Stimulated activated naive CD4-positive, alpha-beta T cell (primary cell): ENCODE results near the gene POLL.

Source experiments
- DNase-seq, 6 experiments: peaks; one replicate each; lab custom pipeline; 2025; lab: John Stamatoyannopoulos, UW

POLL gene

DNA sequence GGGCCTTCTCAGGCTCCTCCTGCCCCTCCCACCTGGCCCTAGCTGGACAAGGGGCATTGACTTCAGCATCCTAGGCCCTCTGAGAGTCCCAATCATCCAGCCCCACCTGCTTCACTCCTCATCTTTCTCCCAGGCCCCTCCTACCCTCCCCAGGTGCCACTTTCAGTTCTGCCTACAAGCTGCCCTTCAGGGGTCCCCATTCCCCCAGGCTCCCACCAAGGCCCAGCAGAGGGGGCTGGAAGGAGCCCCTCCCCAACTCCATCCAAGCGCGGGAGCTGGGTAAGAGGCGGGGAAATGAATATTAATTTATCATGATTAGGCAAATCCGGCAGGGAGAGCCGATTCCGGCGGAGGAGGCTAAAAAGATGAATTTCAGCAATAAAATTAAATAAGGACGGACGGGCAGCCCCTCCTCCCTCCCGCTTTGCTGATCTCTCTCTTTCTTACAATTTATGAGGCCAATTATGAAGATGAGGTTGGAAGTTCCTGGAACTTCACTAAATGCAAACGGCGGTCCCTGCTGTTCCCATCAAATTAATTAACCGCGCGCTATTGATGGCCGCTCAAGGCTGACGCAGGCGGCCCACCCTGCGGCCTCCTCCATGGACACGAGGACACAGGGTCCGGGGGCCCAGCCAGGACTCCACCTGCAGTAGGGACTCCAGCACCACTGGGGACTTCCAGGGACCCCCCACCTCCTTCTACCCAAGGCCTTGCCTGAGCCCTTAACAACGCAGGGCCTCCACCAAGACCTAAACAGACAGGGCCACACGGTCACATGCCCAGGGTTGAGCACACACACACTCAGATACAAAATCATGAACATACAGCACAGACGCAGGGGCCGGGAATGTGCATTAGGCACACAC, 13.9 kb downstream of the POLL start:
- no peak for DNase-seq

GRCh38 chr10:101572785-101573184, 15.3 kb downstream of the POLL start:
- DNase-seq = no peak

GRCh38 chr10:101572126-101572525, 15.9 kb downstream of the POLL start:
- no peak for DNase-seq

- no peak for DNase-seq
Measured at GRCh38 chr10:101571271-101571925, 16.7 kb downstream of the POLL start.

DNA sequence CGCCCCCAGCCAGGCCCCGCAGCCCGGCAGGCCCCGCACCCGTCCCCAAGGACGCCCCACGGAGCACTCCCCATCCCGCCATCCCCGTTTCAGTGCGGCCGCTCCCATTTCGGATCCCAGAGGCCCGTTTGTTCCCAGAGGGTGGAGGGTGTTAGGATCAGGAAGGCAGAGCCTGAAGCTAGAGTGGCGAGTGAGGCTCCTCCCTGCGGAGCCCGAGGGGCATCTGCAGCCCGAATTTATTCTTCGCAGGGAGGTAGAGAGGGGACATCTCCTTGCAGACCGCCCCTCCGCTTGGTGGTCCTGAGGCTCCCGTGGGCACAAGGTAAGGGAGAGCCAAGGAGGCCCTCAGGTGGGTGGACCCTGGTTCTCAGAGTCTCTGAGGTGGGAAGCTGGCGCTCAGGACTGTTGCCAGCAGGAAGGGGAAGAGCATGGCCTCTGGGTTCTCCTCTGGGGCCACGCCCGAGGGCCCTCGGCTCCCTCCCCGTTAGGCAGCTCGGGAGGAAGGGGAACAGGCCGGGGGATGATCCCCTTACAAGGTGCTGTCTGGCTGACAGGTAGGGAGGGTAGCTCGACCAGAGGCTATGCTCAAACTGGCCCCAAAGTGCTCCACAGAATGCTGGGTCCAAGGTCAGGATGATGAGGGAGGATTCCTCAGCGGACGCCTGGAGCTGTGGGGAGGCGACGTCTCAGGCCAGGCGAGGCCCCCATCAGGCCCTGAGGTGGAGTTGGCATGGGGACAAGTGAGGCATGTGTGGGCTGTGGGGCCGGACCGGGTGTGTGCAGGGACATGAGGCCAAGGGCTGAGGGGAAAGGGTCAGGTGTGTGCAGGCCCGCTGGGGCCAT, 17.4 kb downstream of the POLL start:
- no peak for DNase-seq

DNA sequence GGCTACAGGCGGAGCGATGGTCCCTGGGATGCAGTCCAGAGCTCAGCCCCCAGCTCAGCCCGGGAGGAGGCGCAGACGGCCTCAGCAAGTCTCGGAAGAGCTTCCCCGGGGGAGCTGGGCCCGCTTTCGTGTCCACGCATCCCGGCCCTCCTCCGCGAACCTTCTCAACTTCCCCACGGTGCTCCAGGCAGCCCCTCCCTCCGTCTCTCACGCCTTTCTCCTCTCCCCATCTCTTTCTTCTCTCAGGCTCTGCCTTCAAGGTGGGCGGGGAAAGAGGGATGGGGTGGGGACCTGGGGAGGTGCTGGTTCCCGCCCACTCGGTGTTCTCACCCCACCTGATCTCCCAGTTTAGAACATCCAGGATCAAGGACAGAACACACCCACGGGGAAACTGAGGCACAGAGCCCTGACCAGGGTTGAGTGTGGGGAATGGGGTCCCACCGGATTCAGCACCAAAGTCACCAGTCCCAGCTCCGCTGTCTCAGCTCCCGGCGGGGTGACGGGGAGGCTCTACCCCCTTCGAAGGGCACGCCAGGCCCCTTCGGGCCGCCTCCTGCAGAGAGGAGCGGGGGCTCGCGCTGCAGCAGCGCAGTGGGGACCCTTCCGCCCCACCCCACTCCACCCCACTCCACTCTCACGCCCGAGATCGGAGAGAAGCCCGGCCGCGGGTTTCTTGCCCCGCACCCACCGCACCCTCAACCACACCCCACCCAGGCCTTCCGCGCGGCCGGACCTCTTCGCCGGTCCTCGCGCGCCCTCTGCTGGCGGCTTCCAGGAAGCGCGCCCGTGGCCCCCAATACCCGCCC, 18.2 kb downstream of the POLL start:
- peak; percentile 44 to 82 (median 71) for DNase-seq

- no peak for DNase-seq
Measured at GRCh38 chr10:101569323-101569621, 18.8 kb downstream of the POLL start.

GRCh38 chr10:101568054-101568745, 19.9 kb downstream of the POLL start:
- no peak for DNase-seq

DNA sequence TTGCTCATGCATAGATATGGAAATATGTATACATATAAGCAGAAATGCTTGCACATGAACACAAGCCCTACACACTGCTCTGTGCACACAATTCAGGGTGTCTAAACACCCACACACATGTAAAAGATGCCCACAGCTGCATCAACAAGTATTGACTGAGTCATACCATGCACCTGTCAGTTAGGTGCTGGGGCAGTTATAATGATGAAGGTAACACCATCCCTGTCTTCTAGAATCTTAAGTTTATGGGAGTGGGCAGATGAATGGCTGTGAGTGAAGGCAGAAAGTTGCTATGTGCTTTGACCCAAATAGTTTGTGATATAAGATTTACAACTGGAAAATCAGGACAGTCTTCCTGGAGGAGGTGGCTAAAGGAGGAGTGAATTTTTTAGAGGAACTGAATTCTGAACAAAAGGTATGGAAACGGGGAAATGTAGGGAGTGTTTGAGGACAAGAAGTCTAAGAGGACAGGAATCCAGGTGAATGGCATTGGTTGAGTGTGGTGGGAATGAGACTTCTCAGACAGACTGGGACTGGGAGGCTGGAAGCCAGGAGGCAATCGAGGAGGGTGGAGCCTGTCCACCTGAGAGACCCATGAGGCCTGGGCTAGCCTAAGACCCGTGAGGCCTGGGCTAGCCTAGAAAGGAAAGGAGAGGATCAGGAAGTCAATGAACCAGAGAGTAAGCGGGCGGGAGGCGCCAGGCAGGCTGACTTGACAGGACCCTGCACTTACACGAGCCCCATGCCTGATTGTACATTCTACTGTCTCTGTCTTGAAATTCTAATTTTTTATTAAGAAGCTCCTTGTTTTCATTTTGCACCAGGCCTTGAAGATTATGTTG, 20.7 kb downstream of the POLL start:
- no peak for DNase-seq

DNA sequence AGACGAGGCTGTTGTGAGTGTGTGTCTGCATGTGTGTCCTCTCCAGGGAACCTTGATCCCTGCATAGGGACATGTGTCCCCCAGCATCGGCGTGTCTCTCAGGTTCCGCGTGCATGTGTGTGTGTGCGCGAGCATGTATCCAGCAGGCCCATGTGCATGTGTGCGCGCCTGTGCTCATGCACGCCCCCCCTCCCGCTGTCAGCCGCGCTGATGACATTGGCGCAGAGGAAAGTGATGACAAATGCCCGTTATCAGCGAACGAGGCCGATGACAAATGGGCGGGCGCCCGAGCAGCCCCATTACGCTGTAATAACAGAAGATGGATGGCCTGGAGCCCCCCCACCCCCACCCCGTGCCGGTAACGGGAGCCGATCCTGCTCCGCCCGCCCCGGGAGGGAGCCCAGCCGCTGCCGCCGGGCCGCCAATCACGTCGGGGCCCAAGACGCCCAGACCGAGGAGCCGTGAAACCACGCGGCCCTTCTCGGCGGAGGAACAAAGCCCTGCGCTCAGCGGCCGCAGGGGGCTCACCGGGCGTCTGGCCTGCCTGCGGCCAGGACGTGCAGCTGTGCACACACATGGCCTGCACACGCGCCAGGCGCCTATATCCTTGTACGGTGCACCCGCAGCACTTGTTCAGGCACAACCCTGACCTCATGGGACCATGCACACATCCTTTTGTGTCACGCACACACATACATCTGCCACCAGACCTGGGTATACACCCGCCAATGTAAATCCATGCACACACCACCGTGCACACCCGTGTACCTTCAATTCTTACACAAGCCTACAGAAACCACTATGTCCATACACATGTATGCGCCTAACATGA, 21.5 kb downstream of the POLL start:
- DNase-seq = no peak

DNA sequence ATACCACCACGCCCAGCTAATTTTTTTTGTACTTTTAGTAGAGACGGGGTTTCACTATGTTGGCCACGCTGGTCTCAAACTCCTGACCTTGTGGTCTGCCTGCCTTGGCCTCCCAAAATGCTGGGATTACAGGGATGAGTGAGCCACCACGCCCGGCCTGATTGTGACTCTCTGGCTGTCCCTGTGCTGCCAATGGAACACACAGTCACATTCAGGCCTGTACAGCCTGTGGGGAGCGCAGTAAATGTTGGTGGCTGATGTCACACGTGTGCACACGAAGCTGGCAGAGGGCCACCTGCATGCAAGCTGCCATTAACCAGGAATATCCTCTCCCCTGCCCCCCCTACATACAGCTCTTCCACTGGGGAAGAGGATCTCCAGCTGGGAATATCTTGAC, 22.1 kb downstream of the POLL start:
- no peak for DNase-seq

DNA sequence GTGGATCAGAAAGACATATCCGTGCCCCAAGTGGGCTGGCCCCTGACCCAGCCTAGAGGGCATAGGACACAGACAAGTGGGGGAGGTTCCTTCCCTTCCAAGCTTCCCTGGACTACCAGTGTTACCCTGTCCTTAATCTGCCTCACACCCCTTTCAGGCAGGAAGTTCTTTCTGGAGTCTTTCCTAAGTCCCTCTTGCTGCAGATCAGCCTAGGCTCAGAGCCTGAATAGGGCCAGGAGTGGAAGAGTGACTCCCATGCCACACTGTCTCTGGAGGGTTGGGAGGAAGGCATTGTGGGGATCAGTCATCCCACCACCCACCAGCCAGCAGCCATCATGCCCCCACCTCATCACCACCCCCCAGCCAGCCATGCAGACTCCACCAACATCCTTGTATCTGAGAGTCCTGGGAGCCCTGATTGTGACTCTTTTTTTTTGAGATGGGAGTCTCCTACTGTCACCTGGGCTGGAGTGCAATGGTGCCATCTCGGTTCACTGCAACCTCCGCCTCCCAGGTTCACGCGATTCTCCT, 22.6 kb downstream of the POLL start:
- DNase-seq = no peak

DNA sequence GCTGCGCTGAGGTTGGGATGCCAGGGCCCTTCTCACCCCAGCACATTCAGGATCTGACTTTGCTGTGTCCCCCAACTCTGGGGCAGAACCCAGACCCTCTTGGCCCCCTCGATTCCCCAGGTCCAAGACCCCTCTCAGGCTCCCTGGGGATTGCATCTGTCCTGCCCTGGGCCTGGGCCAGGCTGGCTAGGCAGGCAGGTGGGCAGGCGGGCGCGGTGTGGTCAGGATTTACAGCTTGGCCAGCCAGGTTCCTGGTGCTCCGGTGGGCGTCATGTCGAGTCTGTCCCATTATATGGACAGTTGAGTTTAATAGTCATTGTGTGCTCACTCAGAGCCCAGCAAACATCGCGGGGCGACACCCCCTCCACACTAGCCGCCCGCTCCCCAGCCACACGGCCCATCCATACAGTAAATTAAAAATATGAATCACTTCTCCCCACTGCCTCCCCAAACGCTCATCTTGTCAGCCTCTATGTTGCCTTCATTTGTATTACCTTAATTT, 23.5 kb downstream of the POLL start:
- no peak for DNase-seq

DNA sequence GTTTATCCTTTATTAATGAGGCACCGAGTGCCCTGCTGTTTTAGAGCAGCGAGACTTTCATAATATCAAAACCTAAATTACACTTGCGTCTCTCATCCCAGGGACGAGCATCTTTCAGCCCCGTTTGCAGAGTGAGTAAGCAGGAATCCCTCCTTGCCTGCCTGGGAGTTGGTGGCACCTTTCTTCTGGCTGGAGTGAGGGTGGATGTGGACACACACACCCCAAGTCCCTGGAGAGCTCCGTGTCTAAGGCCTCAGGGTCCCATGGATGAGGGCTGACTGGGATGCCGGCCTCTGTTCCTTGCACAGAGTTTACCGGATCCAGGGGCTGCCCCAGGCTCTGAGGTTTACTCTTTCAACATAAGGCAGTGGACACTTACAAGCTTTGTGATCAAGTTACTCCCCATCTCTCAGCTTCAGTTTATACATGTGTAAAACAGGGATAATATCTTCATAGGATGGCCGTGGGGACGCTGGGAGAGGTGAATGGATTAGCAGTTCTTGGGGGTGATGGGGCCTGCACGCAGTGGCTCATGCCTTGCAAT, 24.5 kb downstream of the POLL start:
- DNase-seq = no peak

- no peak for DNase-seq
Measured at GRCh38 chr10:101563007-101563406, 25.1 kb downstream of the POLL start.

GRCh38 chr10:101562231-101562630, 25.8 kb downstream of the POLL start:
- no peak for DNase-seq

- no peak for DNase-seq
Measured at GRCh38 chr10:101561068-101561915, 26.8 kb downstream of the POLL start.
